Adipocyte (in vitro differentiated cells): ENCODE results near the gene IRX2.

Experiments used
- DNase-seq: peaks from one replicate; pipeline ENCODE4 v3.0.0-alpha.2; 2015; ENCODE audit warnings: low read depth
- H3K27me3 ChIP-seq: replicated peaks from 2 replicates; pipeline ENCODE4 v1.7.0; 2013; ENCODE audit warnings: mild to moderate bottlenecking, low read length, moderate library complexity; ENCODE audit not compliant: control insufficient read depth, insufficient read depth
- H3K36me3 ChIP-seq: 2 replicates; pipeline ENCODE4 v1.7.0; 2013; ENCODE audit warnings: low read length, mild to moderate bottlenecking, moderate library complexity; ENCODE audit not compliant: control insufficient read depth, insufficient read depth, severe bottlenecking
- H3K4me1 ChIP-seq: 2 replicates; pipeline ENCODE4 v1.7.0; 2013; ENCODE audit warnings: mild to moderate bottlenecking, low read length, moderate library complexity; ENCODE audit not compliant: control insufficient read depth, insufficient read depth
- H3K4me3 ChIP-seq: 2 replicates; pipeline ENCODE4 v1.7.0; 2013; ENCODE audit warnings: mild to moderate bottlenecking, low read length, moderate library complexity
- H3K9ac ChIP-seq: 2 replicates; pipeline ENCODE4 v1.7.0; 2013; ENCODE audit warnings: mild to moderate bottlenecking, low read length, moderate library complexity
- H3K9me3 ChIP-seq: 2 replicates; pipeline ENCODE4 v1.7.0; 2013; ENCODE audit warnings: mild to moderate bottlenecking, low read length, moderate library complexity; ENCODE audit not compliant: control insufficient read depth

IRX2 gene

DNA sequence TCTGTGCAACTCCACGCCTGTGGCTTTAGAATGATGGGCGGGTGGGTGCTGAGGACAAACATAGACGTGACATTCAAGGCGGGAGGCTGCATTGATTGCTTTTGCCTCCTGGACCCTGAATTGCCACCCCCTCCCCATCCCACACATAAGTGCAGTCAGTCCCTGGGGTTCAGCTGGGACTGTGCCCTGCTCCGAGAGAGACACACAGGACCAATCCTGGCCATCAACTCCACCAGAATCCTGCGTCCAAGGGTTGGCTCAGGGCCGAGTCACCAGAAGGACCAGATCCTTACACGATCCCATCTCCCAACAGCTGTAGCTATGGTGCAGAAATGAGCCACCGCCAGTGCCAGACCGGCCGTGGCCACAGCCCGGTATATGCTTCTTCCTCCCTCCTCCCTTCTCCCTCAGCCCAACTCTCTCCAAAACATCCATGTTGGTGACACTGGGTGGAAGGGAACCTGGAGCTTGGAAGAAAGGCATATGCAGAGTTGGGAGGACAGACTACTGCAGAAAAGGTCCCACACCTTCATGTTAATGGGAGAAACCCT is 27.4 kb downstream of the IRX2 start:
- DNase-seq: no peak
- Histone ChIP-seq H3K4me1 (no peaks in the 10 kb centered on the region), H3K9ac (no peak overlapping the region), H3K36me3 (no peaks in the 10 kb centered on the region), H3K9me3 (no peaks in the 10 kb centered on the region), H3K27me3 (peaks cover 28% of the 10 kb centered on the region), H3K4me3 (no peak overlapping the region)

DNA sequence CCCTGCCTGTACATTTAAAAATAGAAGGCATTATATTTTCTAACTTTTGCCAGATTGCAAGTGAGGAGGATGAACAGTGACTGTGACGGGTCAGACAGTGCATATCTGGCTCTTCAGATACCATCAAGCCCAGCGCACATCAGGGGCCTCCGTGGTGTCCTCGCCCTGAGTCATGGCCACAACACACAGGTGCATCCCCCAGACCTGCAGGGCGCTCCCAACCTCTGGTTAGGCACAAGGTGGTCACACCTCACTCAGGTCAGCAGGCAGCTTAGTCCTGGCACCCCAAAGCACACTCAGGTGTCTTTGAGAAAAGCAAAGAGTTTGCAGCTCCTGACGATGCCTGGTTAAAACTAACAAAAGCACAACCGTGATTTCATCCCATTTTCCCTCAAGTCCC is 28.6 kb downstream of the IRX2 start:
- Histone ChIP-seq H3K4me3 (no peak overlapping the region), H3K4me1 (no peaks in the 10 kb centered on the region), H3K27me3 (peaks cover 22% of the 10 kb centered on the region), H3K9ac (no peak overlapping the region), H3K36me3 (no peaks in the 10 kb centered on the region), H3K9me3 (no peaks in the 10 kb centered on the region)
- DNase-seq: no peak

DNA sequence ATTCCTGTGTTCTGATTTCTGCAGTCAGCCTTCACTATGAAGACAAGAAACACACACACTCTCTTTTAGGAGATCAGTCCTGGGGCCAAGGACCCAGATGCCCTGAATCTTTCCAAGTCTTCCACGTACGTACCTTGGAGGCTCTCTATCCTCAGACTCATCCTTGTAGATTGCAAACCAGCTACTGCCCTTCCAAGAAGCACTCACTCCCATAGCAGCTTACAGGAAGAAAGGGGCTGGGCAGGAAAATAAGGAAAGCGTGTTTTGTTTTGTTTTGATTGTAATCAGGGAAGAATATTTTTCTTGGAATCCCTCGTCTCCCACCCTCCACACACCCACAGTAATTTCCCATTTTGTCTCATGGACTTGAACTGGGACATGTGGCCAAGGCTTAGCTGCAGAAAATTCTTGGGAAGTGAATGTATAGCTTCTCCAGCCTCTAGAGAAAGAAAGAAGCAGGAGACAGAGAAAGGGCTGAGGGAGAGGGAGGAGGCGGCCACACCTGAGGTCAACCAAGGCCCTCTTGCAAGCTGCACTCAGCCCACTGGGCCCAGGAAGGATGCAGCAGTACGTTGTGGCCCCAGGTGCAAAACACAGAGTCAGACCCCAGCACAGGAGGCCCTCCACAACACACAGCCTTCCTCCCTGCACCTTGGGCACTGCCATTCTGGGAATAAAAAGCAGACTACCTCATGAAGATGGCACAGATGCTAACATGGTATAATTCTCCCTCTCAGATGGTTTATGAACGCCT is 29.9 kb downstream of the IRX2 start:
- DNase-seq: no peak
- no peaks in the 10 kb centered on the region for H3K4me1 ChIP-seq
- no peaks in the 10 kb centered on the region for H3K36me3 ChIP-seq
- peaks cover 24% of the 10 kb centered on the region for H3K27me3 ChIP-seq
- H3K4me3 ChIP-seq: no peak overlapping the region
- no peak overlapping the region for H3K9ac ChIP-seq
- no peaks in the 10 kb centered on the region for H3K9me3 ChIP-seq

DNA sequence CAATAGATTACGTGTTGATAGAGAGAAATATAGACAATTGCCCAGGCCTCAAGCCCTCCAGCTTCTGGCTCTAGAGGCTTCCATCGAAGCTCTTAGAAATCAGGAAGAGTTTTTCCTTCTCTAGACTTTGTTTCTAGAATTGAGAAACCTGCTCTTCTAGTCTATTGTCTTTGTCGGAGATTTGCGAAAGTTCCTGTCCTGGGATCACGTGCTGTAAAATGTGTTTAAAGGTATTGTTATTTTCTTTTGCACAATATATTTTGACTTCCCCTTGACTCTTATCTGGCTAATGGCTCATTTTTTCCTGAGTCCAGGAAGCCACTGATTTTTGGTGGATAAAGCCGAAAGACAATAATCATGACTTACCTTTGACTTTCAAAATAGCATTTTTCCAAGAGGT is 32.1 kb downstream of the IRX2 start:
- DNase-seq: no peak
- no peaks in the 10 kb centered on the region for H3K9me3 ChIP-seq
- H3K4me1 ChIP-seq: peaks cover 7% of the 10 kb centered on the region
- no peaks in the 10 kb centered on the region for H3K36me3 ChIP-seq
- no peak overlapping the region for H3K4me3 ChIP-seq
- H3K9ac ChIP-seq: no peak overlapping the region
- H3K27me3 ChIP-seq: peaks cover 27% of the 10 kb centered on the region

DNA sequence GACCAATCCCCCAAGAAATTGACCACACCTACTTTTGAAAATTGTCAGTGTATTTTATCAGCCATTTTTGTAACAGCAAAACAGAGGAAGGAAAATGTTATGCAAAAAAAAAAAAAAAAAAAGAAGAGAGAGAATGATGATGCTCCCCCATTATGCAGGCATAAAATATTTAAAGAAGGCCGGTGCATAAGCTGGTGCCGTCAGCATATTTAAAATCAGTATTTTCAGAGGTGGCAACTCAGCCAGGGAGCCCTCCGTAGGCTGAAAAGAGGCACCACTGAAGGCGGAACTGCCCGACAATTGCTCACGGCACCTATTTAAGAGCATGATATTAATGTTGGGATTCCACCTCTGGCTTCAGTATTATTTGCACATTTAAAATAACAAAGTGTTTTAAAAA is 33.4 kb downstream of the IRX2 start:
- no peak overlapping the region for H3K9ac ChIP-seq
- H3K4me3 ChIP-seq: no peak overlapping the region
- H3K4me1 ChIP-seq: peaks cover 7% of the 10 kb centered on the region
- DNase-seq: no peak
- H3K9me3 ChIP-seq: no peaks in the 10 kb centered on the region
- H3K36me3 ChIP-seq: no peaks in the 10 kb centered on the region
- peaks cover 30% of the 10 kb centered on the region for H3K27me3 ChIP-seq

DNA sequence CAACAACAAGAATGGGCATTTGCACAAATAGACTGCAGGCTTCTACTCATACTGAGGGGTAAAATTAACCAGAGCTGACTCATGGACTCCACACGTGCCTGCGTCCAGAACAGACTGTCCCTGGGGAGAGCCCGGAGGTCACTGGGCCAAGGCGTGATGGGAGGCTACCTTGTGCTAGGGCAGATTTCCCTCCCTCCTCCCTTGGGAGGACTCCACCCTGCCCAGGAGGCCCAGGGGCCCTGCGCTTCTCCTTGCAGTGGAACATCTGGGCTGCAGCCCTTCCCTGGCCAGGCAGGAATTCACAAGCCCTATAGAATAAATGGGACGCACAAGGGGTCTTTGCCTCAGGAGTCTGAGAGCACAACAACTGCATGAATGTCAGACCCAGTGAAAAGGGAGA is 35.6 kb downstream of the IRX2 start:
- Histone ChIP-seq H3K27me3 (peaks cover 32% of the 10 kb centered on the region), H3K4me3 (no peak overlapping the region)

DNA sequence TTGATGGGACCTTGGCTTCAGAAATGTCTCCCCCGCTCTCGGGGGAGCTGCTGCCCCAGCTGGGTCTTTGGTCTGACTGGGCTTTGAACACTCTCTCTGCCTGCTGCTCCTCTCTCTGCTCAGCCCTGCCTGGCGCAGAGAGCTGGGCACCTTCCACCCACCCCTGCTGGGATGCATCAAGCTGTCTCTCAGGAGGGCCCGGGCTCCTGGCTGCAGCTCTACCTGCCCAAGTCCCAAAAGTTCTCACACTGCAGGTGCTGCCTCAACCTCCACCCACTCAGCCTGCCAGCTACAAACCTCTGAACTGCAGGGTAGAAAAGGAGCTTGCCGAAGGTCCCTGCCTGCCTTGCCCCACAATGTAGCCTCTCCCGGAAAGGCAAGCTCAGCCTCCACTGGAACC is 36.7 kb downstream of the IRX2 start:
- Histone ChIP-seq H3K27me3 (peaks cover 29% of the 10 kb centered on the region), H3K4me1 (peaks cover 7% of the 10 kb centered on the region), H3K36me3 (no peaks in the 10 kb centered on the region), H3K9ac (no peak overlapping the region), H3K9me3 (no peaks in the 10 kb centered on the region), H3K4me3 (no peak overlapping the region)
- DNase-seq: no peak

More for the DNA sequence above, 35.6 kb downstream of the IRX2 start:
- H3K36me3 ChIP-seq: no peaks in the 10 kb centered on the region
- H3K4me1 ChIP-seq: peaks cover 7% of the 10 kb centered on the region
- no peak overlapping the region for H3K9ac ChIP-seq
- H3K9me3 ChIP-seq: no peaks in the 10 kb centered on the region
- DNase-seq: no peak

DNA sequence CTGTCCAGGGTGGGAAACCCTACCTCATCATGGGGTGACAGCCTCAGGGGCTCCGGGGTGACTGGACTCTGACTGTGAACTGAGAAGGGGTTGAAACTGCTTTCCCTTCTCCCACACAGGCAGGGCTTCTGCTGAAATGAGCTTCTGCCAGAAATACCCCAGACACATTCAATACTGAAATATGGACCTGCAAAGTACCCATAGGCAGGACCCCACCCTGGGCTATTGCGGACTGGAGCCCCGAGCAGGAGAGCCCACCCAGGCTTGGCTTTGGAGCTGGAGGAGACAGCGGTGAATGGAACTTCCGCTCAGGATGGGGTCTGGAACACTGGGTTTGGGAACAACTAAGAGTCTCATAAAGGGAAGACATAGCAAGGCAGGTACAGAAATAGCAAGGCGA is 37.5 kb downstream of the IRX2 start:
- no peaks in the 10 kb centered on the region for H3K36me3 ChIP-seq
- no peak overlapping the region for H3K4me3 ChIP-seq
- H3K9me3 ChIP-seq: no peaks in the 10 kb centered on the region
- H3K9ac ChIP-seq: no peak overlapping the region
- no peak for DNase-seq
- H3K4me1 ChIP-seq: peaks cover 7% of the 10 kb centered on the region
- H3K27me3 ChIP-seq: peaks cover 29% of the 10 kb centered on the region

DNA sequence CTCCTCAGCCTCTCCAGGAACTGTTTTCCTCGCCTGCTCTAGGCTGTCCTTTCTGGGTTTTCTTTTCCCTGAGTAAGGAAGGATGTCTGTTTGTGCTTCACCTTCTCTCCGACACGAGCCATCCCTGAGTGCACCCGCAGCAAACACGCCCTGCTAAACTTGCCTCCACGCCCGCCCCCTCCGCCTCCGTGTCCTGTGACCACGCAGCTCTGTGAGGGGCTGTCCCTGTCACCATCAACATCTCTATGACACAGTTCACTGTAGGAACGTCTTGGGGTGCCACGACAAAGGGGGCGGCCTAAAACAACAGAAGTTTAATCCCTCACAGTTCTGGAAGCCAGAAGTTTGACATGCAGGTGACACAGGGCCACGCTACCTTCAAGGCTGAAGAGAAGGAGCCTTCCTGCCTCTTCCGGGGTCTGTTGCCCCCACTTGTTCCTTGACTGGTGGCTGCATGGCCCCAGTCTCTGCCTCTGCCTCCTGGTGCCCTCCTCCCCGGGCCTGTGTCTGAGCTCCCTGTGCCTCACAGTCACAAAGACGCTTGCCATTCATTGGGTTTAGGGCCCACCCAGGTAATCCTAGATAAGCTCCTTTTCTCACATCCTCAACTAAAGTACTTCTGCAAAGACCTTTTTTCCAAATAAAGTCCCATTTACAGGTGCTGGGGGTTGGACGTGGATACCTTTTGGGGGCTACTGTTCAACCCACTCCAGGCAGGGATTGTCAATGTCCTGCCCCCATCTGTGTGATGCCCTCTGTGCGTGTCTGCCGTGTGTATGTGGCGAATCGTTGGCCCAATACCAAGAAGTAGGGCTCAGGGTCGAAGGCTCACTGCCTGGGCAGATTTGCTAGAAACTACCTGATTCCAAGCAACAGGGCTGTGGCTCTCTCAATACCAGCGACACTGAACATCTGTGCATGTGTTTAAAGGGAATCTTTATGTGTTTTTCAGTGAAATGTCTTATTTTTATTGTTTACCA is 39.7 kb downstream of the IRX2 start:
- Histone ChIP-seq H3K27me3 (peaks cover 22% of the 10 kb centered on the region), H3K4me3 (no peak overlapping the region), H3K36me3 (no peaks in the 10 kb centered on the region), H3K9me3 (no peaks in the 10 kb centered on the region), H3K9ac (no peak overlapping the region), H3K4me1 (peaks cover 7% of the 10 kb centered on the region)
- DNase-seq: no peak

DNA sequence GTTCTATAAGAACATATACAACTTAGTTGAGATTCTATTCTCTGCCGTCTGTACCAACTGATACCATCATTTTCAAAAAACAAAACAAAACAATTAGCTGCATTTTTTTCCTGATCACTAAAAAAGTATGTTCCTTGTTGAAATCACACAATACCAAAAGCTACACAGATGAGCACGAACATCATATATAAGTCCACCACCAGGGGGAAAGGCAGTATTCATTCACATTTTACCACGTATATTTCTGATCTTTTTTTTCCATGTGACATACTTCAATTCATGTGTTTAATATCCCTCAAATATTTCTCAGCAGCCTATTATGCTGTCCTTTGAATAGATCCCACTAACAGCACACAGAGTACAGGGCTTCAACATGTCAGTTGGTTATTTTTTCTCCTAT is 40.6 kb downstream of the IRX2 start:
- Histone ChIP-seq H3K27me3 (peaks cover 26% of the 10 kb centered on the region), H3K36me3 (no peaks in the 10 kb centered on the region), H3K4me3 (no peak overlapping the region), H3K4me1 (peaks cover 5% of the 10 kb centered on the region), H3K9me3 (no peaks in the 10 kb centered on the region), H3K9ac (no peak overlapping the region)
- no peak for DNase-seq

DNA sequence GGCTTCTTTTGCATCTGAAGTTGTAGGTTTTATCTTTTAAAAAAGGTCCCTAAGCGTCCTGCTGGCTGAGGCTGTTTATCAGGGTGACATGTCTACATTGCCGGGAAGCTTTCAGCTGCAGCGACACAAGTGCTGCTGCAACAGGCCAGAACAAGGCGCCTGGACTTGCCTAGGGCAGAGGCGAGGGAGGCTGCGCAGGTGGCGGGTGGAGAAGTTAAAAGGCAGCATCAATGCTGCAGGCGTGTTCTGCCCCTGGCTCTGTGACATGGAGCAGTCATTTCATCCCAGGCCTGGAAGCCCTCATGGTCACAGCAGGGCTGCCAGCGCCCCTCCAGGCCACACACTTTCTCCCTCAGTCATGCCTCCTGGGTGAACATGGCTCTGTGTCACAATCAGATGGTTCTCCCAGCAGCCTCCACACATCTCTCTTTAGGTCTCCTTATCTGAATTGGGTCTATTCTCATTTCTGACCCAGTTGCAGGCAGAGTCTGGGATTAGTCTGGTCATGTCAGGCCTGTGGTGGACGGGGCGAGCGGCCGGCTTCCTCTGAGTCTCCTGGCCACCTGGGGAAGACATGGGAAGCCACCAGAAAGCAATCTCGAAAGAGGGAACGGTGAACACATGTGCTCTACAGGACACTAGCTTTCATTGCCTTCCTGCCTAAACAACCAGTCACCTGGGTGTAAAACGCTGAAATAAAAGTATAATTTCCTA is 41.3 kb downstream of the IRX2 start:
- H3K9me3 ChIP-seq: no peaks in the 10 kb centered on the region
- H3K4me3 ChIP-seq: no peak overlapping the region
- no peak overlapping the region for H3K9ac ChIP-seq
- no peaks in the 10 kb centered on the region for H3K36me3 ChIP-seq
- peaks cover 32% of the 10 kb centered on the region for H3K27me3 ChIP-seq
- H3K4me1 ChIP-seq: no peaks in the 10 kb centered on the region
- DNase-seq: no peak
